ENCODE results near the gene CLDND2.

- no peak for TF ChIP-seq ZNF274 (IDR thresholded peaks at IDR 0.05; ENCODE audit: low read depth, low read length)
- TF ChIP-seq YY1 (IDR thresholded peaks at IDR 0.05; ENCODE audit: insufficient read depth, insufficient read length): no peak
Measured at GRCh38 chr19:51342631-51343569, 25.9 kb downstream of the CLDND2 start.
